Heart left ventricle (tissue), 13 donors: Measurements from ENCODE around the gene PPM1G.

Experiments used
- CTCF ChIP-seq, 12 donors: fragments of 200-600 bp; sonication (generic) in 4 of 12; IDR thresholded peaks; one replicate each; pipeline versions ENCODE4 v1.5.0 to v1.8.0; 2018 to 2022; ENCODE audit warnings: antibody characterized with exemption in 12 of 12, mild to moderate bottlenecking in 5 of 12
- POLR2A ChIP-seq, 2 donors: fragments of 450-650 bp; IDR thresholded peaks; one replicate each; pipeline ENCODE4 v1.6.1; 2017; ENCODE audit warnings: antibody characterized with exemption in 2 of 2, mild to moderate bottlenecking in 2 of 2, moderate library complexity in 2 of 2
- donor health status: ischemic (EF 13 %, LVEDD 7.1; RV severe dilation, severe dysfunction).
- donor health status: DM: no; HTN: yes; CAD: no.
- donor health status: DM: no; HTN: no; CAD: no.
- donor health status: ischemic (EF 25% LVEDD 6.9; RV normal size, moderate dysfunction).
- donor health status: ischemic (EF 25% LVEDD 5.7; RV mildly dilated, moderate dysfunction).
- donor health status: ischemic (EF 35%, LVEDD 5.7; RV mildly dilated, moderate dysfunction).
- donor health status: nonischemic (EF 11% LVEDD 7.7; RV severe dilation, severe dysfunction).
- donor health status: DM: yes; HTN: yes; CAD: no.
- donor health status: PGD.
- donor health status: ischemic (EF 29% LVEDD 5.4; RV normal size, mild dysfunction).
- donor health status: nonischemic (EF 23%, LVEDD 6.1; RV moderate dilation, normal function).

- TF ChIP-seq CTCF (IDR thresholded peaks at IDR 0.05) (peak in 2 of 12 donors; percentile 10 to 21), POLR2A (IDR thresholded peaks at IDR 0.05) (peak in 1 of 2 donors; percentile 44)
These were observed 52.8 kb downstream of the PPM1G start, which contains the start of gene GTF3C2 for GRCh38 chr2:27356382-27357181.
